Vagina (tissue), 2 donors: ENCODE measurements around the gene ADGRA1.

Experiments used
- POLR2A ChIP-seq, 2 donors: fragments of 450-650 bp; IDR thresholded peaks; one replicate each; pipeline ENCODE4 v1.6.1; 2017; ENCODE audit warnings: antibody characterized with exemption in 2 of 2, mild to moderate bottlenecking in 2 of 2, moderate library complexity in 2 of 2
- TF ChIP-seq, protein P1 (sequence below), 3 experiments: fragments of 450-650 bp in 2 of 3; fragments of 200-600 bp in 1 of 3; sonication (generic) in 1 of 3; IDR thresholded peaks; one replicate each; pipeline ENCODE4 v1.5.1; 2017 to 2019; ENCODE audit warnings: antibody characterized with exemption in 3 of 3, mild to moderate bottlenecking in 2 of 3, moderate library complexity in 2 of 3

DNA sequence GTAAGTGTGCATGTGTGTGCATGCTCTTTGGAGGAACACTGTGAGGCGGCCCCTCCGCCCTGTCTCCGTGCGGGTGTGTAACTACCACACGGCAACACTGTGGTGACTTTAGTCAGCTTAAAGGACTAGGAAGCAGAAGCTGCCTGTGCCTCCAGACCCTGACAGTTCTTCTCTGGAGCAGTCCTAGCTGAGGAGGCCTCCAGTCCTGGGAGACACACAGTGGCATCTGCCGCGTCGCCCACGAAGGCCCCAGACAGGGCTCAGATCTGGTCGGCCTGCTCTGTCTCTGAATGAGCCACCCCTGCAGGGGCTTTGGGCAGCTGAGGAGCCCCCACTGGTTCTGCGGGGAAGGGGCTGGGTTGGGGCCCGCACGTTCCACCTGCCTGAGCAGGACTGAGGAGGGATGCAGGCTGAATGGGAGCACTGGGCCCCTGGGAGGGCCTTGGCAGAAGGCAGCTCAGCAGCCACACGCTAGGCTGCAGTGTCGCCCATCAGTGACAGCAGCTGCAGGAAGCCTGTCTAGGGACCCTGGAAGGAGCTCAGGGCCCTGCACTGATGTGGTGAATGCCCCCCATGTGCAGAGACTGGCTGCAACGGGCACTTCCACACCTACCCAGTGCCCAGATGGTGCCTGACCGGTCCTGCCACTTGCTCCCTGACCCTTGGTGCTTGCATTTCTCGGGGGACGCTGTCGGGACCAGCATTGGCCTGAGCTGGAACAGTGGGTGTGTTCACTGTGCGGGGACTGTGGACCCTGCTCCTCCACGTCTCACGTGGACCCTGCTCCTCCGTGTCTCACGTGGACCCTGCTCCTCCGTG, 45.0 kb downstream of the ADGRA1 start:
- TF ChIP-seq, protein P1, sequence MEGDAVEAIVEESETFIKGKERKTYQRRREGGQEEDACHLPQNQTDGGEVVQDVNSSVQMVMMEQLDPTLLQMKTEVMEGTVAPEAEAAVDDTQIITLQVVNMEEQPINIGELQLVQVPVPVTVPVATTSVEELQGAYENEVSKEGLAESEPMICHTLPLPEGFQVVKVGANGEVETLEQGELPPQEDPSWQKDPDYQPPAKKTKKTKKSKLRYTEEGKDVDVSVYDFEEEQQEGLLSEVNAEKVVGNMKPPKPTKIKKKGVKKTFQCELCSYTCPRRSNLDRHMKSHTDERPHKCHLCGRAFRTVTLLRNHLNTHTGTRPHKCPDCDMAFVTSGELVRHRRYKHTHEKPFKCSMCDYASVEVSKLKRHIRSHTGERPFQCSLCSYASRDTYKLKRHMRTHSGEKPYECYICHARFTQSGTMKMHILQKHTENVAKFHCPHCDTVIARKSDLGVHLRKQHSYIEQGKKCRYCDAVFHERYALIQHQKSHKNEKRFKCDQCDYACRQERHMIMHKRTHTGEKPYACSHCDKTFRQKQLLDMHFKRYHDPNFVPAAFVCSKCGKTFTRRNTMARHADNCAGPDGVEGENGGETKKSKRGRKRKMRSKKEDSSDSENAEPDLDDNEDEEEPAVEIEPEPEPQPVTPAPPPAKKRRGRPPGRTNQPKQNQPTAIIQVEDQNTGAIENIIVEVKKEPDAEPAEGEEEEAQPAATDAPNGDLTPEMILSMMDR (IDR thresholded peaks at IDR 0.05): no peak
- TF ChIP-seq POLR2A (IDR thresholded peaks at IDR 0.05): no peak
